HG02623 (cell line): Measurements from ENCODE around the gene SLC38A10.

Experiments used
- ATAC-seq: cut with Tn5 transposase; IDR thresholded peaks from one replicate; pipeline ENCODE4 v1.9.1; 2021; ENCODE audit warnings: moderate library complexity; ENCODE audit not compliant: unreplicated experiment

SLC38A10 gene

DNA sequence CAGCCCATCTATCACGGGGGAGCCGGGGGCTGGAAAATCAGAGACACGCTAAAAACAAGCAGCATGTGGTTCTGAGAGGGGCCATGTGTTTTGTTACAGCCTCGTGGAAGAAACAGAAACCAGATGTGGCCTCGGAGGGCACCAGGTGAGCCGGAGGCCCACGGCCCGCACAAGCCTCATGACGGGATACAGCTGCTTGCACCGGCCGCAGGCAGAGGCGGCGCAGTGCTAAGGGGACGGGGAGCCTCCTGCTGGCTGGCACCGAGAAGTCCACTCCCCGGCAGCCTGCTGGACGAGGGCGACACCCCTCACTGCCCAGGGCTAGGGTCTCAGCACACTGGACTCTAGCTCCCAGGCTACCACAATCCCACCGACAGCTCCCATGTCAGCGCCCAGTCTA lies 36.8 kb downstream of the SLC38A10 start:
- ATAC-seq = no peak

- ATAC-seq = no peak
Measured at GRCh38 chr17:81257533-81257932, 37.6 kb downstream of the SLC38A10 start.

- no peak for ATAC-seq
Measured at GRCh38 chr17:81256616-81257015, 38.5 kb downstream of the SLC38A10 start.

DNA sequence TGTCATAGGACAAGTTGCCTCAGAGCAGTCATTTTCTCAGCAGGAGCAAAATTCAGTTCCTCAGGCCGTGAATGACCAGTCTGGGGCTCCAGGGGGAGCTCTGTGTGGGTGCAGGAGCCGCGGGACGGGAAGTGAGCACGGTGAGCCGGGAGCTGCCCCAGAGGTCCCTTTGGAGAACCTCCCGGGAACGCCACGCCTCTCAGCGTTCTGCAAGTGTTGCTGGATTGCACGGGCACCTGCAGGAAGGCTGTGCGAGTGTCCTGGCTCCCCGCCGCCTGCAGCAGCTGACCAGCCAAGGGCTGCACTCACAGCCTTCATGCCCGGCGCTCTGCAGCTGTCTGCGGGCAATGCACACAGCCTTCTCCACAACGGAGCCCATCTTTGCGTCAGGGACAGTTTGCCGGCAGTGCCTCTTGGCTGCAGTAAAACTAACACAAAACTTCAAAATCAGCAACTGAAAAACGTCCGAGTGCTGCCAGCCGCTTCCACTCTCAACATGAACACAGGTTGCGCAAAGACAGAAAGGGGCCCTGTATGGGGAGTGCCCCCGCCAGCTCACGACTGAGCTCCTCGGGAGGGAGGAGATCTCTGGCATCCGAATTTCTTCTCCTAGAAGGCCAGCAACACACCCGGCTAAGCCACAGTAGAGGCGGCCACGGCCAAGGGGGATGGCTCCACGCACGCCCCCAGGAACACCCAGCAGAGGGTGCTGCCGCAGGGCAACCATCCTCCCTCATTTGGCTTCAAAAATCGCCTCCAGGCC lies 40.0 kb downstream of the SLC38A10 start:
- ATAC-seq = no peak

GRCh38 chr17:81253358-81254131 lies 41.6 kb downstream of the SLC38A10 start:
- ATAC-seq = no peak

- no peak for ATAC-seq
Measured at GRCh38 chr17:81252987-81253329, 42.1 kb downstream of the SLC38A10 start.

- ATAC-seq = no peak
Measured at GRCh38 chr17:81252326-81252986, 42.7 kb downstream of the SLC38A10 start.

- no peak for ATAC-seq
Measured at GRCh38 chr17:81251709-81252301, 43.3 kb downstream of the SLC38A10 start.

DNA sequence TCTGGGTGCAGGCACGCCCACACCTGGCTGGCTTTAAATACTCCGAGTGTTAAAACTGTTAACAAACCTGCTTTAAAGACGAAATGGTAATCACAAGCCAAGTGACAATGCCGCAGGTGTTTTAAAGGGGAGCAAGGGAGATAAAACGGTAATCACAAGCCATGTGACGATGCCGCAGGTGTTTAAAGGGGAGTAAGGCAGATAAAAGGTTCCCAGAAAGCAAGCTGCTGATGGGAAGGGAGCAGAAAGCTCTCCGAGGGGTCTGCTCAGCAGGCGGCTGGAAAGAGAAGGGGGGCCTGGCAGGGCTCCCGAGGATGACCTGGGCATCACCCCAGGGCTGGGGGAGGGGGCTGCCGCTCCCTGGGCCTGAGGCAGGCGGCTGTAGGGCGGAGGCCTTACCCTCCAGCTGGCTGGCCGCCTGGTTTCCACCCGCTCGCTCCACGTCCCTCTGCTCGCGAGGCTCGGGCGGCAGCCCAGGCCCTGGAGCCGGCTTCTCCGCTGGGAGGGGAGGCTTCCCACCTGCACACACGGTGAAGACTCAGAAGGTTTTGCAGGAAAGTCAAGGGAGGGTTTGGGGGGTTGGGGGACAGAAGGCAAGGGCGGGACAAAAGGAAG lies 43.9 kb downstream of the SLC38A10 start:
- no peak for ATAC-seq

- no peak for ATAC-seq
Measured at GRCh38 chr17:81250286-81251093, 44.6 kb downstream of the SLC38A10 start.

- no peak for ATAC-seq
Measured at GRCh38 chr17:81249223-81250040, 45.7 kb downstream of the SLC38A10 start.

DNA sequence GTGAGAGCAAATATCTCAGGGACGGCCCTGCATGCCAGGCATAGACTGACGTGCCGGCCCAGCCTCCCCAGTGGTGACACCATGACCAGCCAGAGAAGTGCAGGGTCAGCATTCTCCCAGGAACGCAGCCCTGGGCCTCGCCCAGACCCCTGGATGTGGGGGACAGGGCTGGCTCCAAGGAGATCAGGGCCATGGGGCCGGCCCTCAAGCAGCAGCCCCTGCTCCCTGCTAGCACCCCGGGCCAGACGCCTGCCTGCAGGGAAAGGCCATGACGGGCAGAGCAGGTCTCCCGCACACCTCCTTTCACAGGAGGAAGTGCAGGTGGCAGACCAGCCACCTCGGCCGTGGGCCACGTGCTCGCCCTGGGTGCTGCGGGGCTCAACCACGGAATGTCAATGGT lies 46.5 kb downstream of the SLC38A10 start:
- ATAC-seq = no peak

DNA sequence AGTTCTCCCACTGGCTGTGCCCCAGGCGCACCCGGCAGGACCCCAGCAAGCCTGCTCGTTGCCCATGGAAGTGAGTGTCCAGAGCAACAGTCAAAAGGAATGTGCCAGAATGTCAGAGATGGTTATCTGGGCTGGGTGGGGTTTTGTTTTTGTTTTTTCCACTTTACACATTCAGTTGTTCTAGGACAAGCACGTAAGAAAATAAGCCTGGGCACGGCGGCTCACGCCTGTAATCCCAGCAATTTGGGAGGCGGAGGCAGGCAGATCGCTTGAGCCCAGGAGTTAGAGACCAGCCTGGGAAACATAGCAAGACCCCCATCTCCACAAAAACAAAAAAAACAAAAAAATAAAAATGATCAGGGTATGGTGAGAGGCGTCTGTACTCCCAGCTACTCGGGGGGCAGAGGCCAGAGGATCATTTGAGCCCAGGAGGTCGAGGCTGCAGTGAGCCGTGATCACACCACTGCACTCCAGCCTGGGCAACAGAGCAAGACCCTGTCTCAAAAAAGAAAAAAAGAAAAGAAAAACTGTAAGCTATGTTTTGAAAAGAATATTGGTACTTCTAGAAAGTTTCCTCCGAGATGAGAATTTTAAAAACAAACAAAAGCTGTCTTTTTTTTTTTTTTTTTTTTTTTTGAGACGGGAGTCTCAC lies 47.6 kb downstream of the SLC38A10 start:
- ATAC-seq = no peak

- ATAC-seq = no peak
Measured at GRCh38 chr17:81246679-81247338, 48.3 kb downstream of the SLC38A10 start.

DNA sequence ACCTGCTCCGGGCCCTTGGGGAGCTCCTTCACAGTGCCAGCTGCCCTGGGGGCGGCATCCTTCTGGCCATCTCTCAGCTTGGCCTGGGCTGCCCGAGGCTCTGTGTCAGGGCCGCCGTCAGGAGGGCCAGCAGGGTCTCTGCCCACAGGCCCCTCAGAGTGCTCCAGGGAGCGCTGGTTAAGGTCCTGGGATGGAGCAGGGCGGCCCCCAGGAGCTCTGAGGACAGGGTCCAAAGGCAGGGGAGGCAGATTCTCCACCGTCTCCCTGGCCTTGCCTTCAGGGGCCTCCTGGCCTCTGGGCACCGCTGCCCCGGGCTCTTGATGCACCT lies 48.8 kb downstream of the SLC38A10 start:
- no peak for ATAC-seq

DNA sequence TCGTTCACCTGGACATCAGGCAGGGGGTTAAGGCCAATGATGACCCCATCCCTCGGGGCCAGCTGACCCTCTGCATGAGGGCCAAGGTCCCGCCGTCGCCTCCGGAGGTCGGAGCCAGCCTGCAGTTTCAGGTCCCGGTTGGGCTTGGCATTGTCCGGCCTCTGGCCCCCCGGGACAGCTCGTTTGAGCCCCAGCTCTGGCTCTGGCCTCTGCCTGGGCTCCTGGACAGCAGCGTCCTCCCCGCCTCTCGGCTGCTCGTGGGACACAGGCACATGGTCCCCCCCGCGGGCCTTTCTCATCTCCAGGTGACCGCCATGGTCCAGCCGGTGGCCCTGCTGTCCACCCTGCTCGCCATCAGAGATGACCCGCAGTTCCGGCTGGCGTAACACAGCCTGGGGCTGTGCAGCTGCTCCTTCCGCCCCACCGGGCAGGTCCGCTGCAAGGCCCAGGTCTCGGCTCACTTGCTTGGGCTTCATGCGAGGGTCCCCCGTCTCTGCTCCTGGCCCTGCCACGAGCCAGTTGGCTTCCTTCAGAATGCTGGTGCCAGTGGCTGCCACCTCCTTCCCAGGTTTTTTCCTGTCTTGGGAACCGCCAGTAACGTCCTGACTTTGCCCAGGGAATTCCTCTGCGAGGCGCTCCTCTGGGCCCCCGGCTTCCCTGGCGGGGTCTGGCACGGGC lies 49.3 kb downstream of the SLC38A10 start:
- no peak for ATAC-seq

- no peak for ATAC-seq
Measured at GRCh38 chr17:81245024-81245664, 50.0 kb downstream of the SLC38A10 start.
